Peyer's patch (tissue), 4 donors: ENCODE data around the gene DISP3.

Experiments
- POLR2A ChIP-seq, 2 donors: fragments of 450-650 bp; IDR thresholded peaks; one replicate each; pipeline ENCODE4 v1.5.1; 2017; ENCODE audit warnings: antibody characterized with exemption in 2 of 2, mild to moderate bottlenecking in 2 of 2, moderate library complexity in 2 of 2
- TF ChIP-seq, protein P1 (sequence below), 6 experiments: fragments of 450-650 bp in 4 of 6; fragments of 200-600 bp in 2 of 6; sonication (generic) in 1 of 6; IDR thresholded peaks; one replicate each; pipeline ENCODE4 v1.5.1; 2017 to 2019; ENCODE audit warnings: antibody characterized with exemption in 6 of 6, mild to moderate bottlenecking in 3 of 6, moderate library complexity in 1 of 6

DNA sequence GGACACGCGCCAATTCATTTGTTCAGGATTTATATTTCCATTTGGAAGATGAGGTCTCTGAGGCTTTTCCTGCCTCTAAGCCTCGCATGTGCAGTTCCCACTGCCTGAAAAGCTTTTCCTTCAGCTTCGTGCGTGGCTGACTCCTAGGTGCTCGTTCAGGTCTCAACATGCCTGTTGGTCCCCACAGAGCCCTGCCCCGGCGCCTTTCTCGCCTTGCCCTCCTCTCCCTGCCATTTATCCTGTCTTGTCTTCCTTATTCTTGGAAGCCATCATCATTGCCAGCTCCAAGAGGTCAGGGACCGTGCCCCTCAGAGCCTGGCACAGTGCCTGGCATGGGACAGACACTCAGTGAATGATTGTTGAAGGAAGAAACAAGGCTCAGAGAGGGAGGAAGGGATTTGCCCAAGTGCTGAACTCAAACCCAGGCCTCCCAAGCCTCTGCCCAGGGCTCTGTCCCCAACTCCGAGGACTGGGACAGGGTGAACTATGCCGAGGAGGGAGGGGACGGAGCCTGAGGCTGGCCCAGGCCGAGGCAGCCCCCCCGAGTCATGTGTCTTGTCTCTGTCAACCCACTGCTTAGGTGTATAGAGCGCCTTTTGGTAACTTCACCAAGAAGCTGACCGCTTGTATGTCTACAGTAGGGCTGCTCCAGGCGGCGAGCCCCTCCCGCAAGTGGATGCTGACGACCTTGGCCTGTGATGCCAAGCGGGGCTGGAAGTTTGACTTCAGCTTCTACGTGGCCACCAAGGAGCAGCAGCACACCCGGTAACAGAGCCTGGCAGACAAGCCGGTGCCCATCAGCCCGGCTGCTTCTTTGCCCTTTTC lies 47.3 kb downstream of the DISP3 start:
- TF ChIP-seq, protein P1, sequence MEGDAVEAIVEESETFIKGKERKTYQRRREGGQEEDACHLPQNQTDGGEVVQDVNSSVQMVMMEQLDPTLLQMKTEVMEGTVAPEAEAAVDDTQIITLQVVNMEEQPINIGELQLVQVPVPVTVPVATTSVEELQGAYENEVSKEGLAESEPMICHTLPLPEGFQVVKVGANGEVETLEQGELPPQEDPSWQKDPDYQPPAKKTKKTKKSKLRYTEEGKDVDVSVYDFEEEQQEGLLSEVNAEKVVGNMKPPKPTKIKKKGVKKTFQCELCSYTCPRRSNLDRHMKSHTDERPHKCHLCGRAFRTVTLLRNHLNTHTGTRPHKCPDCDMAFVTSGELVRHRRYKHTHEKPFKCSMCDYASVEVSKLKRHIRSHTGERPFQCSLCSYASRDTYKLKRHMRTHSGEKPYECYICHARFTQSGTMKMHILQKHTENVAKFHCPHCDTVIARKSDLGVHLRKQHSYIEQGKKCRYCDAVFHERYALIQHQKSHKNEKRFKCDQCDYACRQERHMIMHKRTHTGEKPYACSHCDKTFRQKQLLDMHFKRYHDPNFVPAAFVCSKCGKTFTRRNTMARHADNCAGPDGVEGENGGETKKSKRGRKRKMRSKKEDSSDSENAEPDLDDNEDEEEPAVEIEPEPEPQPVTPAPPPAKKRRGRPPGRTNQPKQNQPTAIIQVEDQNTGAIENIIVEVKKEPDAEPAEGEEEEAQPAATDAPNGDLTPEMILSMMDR (IDR thresholded peaks at IDR 0.05), result no peak
- no peak for TF ChIP-seq POLR2A (IDR thresholded peaks at IDR 0.05)
